PC-3 (cell line): ENCODE measurements around the gene CACNA1B. TPM values are rescaled to one million over a fixed set of nuclear protein-coding genes. Genes with fewer than 3 reads are reported as not detected.

Experiments used
- ATAC-seq: fragments of 200-7000 bp; cut with Tn5 transposase; 2 replicates; pipeline ENCODE4 v1.9.1; 2020; ENCODE audit warnings: mild to moderate bottlenecking, moderate library complexity
- BruUV-seq: library from RNA; stranded (reverse); fragments of 400-500 nt; replicated peaks from 2 replicates; lab custom pipeline; 2021; lab: Mats Ljungman, UMichigan
- CTCF ChIA-PET: fragments of 300-600 bp; sonication (Branson Sonifier 250); formaldehyde crosslinking; loops from one replicate; lab custom pipeline; 2022; ENCODE audit warnings: antibody characterized with exemption; lab: Charles Lee
- POLR2A ChIA-PET: fragments of 300-600 bp; sonication (Branson Sonifier 250); formaldehyde crosslinking; loops from one replicate; lab custom pipeline; 2022; ENCODE audit warnings: antibody characterized with exemption; ENCODE audit not compliant: unreplicated experiment; lab: Charles Lee
- DNase-seq: peaks from one replicate; pipeline ENCODE4 v3.0.0-alpha.2; 2015
- H2AFZ ChIP-seq: fragments of 300-600 bp; sonication (generic); 2 replicates; pipeline ENCODE4 v1.6.0; 2016; ENCODE audit warnings: antibody characterized with exemption, low read length
- H3F3A ChIP-seq: fragments of 300-600 bp; sonication (generic); one replicate; pipeline ENCODE4 v1.6.0; 2017; ENCODE audit warnings: antibody characterized with exemption, low read length, control low read depth, mild to moderate bottlenecking; ENCODE audit not compliant: unreplicated experiment
- H3K27ac ChIP-seq: fragments of 300-600 bp; sonication (generic); 2 replicates; pipeline ENCODE4 v1.5.1; 2016; ENCODE audit warnings: mild to moderate bottlenecking, low read length
- H3K27me3 ChIP-seq: fragments of 300-600 bp; sonication (generic); 2 replicates; pipeline ENCODE4 v1.6.1; 2016; ENCODE audit warnings: low read length, mixed read lengths
- H3K36me3 ChIP-seq: fragments of 300-600 bp; sonication (generic); 2 replicates; pipeline ENCODE4 v1.6.1; 2016; ENCODE audit warnings: low read depth, mixed run types, low read length, mixed read lengths
- H3K4me1 ChIP-seq: fragments of 300-600 bp; sonication (generic); 2 replicates; pipeline ENCODE4 v1.5.1; 2016; ENCODE audit warnings: low read length; ENCODE audit not compliant: insufficient read depth
- H3K4me2 ChIP-seq: fragments of 300-600 bp; sonication (generic); 2 replicates; pipeline ENCODE4 v1.6.0; 2016; ENCODE audit warnings: low read length
- H3K4me3 ChIP-seq: fragments of 300-600 bp; sonication (generic); 2 replicates; pipeline ENCODE4 v1.5.1; 2016; ENCODE audit warnings: mild to moderate bottlenecking, low read length, mixed read lengths
- H3K79me2 ChIP-seq: fragments of 300-600 bp; sonication (generic); 2 replicates; pipeline ENCODE4 v1.6.1; 2017; ENCODE audit warnings: low read length, mixed read lengths
- H3K9ac ChIP-seq: fragments of 300-600 bp; sonication (generic); 2 replicates; pipeline ENCODE4 v1.6.0; 2016; ENCODE audit warnings: mild to moderate bottlenecking, low read length
- H3K9me2 ChIP-seq: fragments of 300-600 bp; sonication (generic); replicated peaks from 2 replicates; pipeline ENCODE4 v1.6.1; 2016; ENCODE audit warnings: mixed run types, low read length, mixed read lengths
- H3K9me3 ChIP-seq: fragments of 300-600 bp; sonication (generic); 2 replicates; pipeline ENCODE4 v1.6.1; 2016; ENCODE audit warnings: low read length, mixed read lengths
- H4K20me1 ChIP-seq: fragments of 300-600 bp; sonication (generic); 2 replicates; pipeline ENCODE4 v1.6.1; 2016; ENCODE audit warnings: low read length, mixed read lengths
- EZH2 ChIP-seq: fragments of 300-600 bp; sonication (generic); IDR thresholded peaks from one replicate; pipeline ENCODE4 v1.6.1; 2017; ENCODE audit warnings: antibody characterized with exemption, mild to moderate bottlenecking, low read length; ENCODE audit not compliant: unreplicated experiment
- EZH2phosphoT487 ChIP-seq: fragments of 300-600 bp; sonication (generic); IDR thresholded peaks from 2 replicates; pipeline ENCODE4 v1.6.1; 2018; ENCODE audit warnings: mild to moderate bottlenecking, antibody characterized with exemption, low read length, borderline replicate concordance
- intact Hi-C: fragments of 100-400 bp; cut with micrococcal nuclease; formaldehyde crosslinking; loops from 2 replicates; pipeline ENCODE4 v1.9.0; 2023
- total RNA-seq: library from RNA; depleted of rRNA; stranded (reverse); fragments of >200 nt; gene quantifications from 2 replicates; pipeline ENCODE4 v1.2.3, GENCODE V29; 2014
- TF ChIP-seq, protein P1 (sequence below): fragments of 300-600 bp; sonication (generic); conservative IDR thresholded peaks from 2 replicates; pipeline ENCODE4 v1.5.1; 2017; ENCODE audit warnings: antibody characterized with exemption, low read depth, mild to moderate bottlenecking, low read length

Gene CACNA1B
- total RNA-seq, 1 experiment from 2014 or later: not detected

- POLR2A ChIA-PET: no interaction called here
- Histone ChIP-seq H3K4me1 (no peaks in the 10 kb centered on the region), H3K9me3 (no peaks in the 10 kb centered on the region), H3K4me3 (no peak overlapping the region), H4K20me1 (no peaks in the 10 kb centered on the region), H3K79me2 (no peaks in the 10 kb centered on the region), H3K9ac (no peak overlapping the region), H3F3A (no peaks in the 10 kb centered on the region), H3K27ac (no peak overlapping the region), H3K4me2 (no peak overlapping the region), H3K9me2 (no peaks in the 10 kb centered on the region), H2AFZ (no peak overlapping the region), H3K36me3 (no peaks in the 10 kb centered on the region), H3K27me3 (0 out of 2 replicates have a peak, but pooled peaks cover 5% of the 10 kb centered on the region)
- TF ChIP-seq, protein P1, sequence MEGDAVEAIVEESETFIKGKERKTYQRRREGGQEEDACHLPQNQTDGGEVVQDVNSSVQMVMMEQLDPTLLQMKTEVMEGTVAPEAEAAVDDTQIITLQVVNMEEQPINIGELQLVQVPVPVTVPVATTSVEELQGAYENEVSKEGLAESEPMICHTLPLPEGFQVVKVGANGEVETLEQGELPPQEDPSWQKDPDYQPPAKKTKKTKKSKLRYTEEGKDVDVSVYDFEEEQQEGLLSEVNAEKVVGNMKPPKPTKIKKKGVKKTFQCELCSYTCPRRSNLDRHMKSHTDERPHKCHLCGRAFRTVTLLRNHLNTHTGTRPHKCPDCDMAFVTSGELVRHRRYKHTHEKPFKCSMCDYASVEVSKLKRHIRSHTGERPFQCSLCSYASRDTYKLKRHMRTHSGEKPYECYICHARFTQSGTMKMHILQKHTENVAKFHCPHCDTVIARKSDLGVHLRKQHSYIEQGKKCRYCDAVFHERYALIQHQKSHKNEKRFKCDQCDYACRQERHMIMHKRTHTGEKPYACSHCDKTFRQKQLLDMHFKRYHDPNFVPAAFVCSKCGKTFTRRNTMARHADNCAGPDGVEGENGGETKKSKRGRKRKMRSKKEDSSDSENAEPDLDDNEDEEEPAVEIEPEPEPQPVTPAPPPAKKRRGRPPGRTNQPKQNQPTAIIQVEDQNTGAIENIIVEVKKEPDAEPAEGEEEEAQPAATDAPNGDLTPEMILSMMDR: no peak
- TF ChIP-seq EZH2phosphoT487: no peak
- TF ChIP-seq EZH2: no peak
- BruUV-seq: no TSS peak
- intact Hi-C loops: no loop called here
- CTCF ChIA-PET: no interaction called here
- DNase-seq: no peak
- ATAC-seq: no peak
Measured at GRCh38 chr9:138119202-138120027, 241.8 kb downstream of the CACNA1B start.

DNA sequence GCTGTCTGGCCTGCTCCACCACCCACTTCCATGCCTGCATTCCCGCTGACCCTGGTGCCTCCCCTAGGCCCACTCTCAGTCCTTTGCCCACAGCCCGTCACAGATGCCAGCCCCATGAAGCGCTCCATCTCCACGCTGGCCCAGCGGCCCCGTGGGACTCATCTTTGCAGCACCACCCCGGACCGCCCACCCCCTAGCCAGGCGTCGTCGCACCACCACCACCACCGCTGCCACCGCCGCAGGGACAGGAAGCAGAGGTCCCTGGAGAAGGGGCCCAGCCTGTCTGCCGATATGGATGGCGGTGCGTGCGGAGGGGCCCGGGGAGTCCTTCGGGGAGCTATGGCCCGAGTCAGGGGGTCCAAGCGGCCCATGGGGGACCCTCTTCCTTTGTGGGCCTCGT lies 242.5 kb downstream of the CACNA1B start:
- intact Hi-C loops: no loop called here
- Histone ChIP-seq H3K9ac (no peak overlapping the region), H3K36me3 (no peaks in the 10 kb centered on the region), H3K4me1 (no peaks in the 10 kb centered on the region), H3K79me2 (no peaks in the 10 kb centered on the region), H3K9me2 (no peaks in the 10 kb centered on the region), H3F3A (no peaks in the 10 kb centered on the region), H3K4me2 (no peak overlapping the region), H3K27me3 (0 out of 2 replicates have a peak, but pooled peaks cover 5% of the 10 kb centered on the region), H3K27ac (no peak overlapping the region), H2AFZ (no peak overlapping the region), H3K4me3 (no peak overlapping the region), H4K20me1 (no peaks in the 10 kb centered on the region), H3K9me3 (no peaks in the 10 kb centered on the region)
- no peak for TF ChIP-seq EZH2
- TF ChIP-seq EZH2phosphoT487: no peak
- TF ChIP-seq, protein P1: no peak
- CTCF ChIA-PET: no interaction called here
- no peak for ATAC-seq
- POLR2A ChIA-PET: no interaction called here
- no peak for DNase-seq
- BruUV-seq: no TSS peak
